Heart left ventricle (tissue), 13 donors: ENCODE measurements around the gene FADS3.

Experiments
- CTCF ChIP-seq, 12 donors: fragments of 200-600 bp; sonication (generic) in 4 of 12; IDR thresholded peaks; one replicate each; pipeline versions ENCODE4 v1.5.0 to v1.8.0; 2018 to 2022; ENCODE audit warnings: antibody characterized with exemption in 12 of 12, mild to moderate bottlenecking in 5 of 12
- POLR2A ChIP-seq, 2 donors: fragments of 450-650 bp; IDR thresholded peaks; one replicate each; pipeline ENCODE4 v1.6.1; 2017; ENCODE audit warnings: antibody characterized with exemption in 2 of 2, mild to moderate bottlenecking in 2 of 2, moderate library complexity in 2 of 2
- donor health status: ischemic (EF 13 %, LVEDD 7.1; RV severe dilation, severe dysfunction).
- donor health status: DM: no; HTN: yes; CAD: no.
- donor health status: DM: no; HTN: no; CAD: no.
- donor health status: ischemic (EF 25% LVEDD 6.9; RV normal size, moderate dysfunction).
- donor health status: ischemic (EF 25% LVEDD 5.7; RV mildly dilated, moderate dysfunction).
- donor health status: ischemic (EF 35%, LVEDD 5.7; RV mildly dilated, moderate dysfunction).
- donor health status: nonischemic (EF 11% LVEDD 7.7; RV severe dilation, severe dysfunction).
- donor health status: DM: yes; HTN: yes; CAD: no.
- donor health status: PGD.
- donor health status: ischemic (EF 29% LVEDD 5.4; RV normal size, mild dysfunction).
- donor health status: nonischemic (EF 23%, LVEDD 6.1; RV moderate dilation, normal function).

- TF ChIP-seq CTCF (IDR thresholded peaks at IDR 0.05) = no peak
- TF ChIP-seq POLR2A (IDR thresholded peaks at IDR 0.05) = no peak
Observed at GRCh38 chr11:61854206-61854895, 37.0 kb downstream of the FADS3 start.
